K562 (cell line): Measurements from ENCODE around the gene KLK1. TPM values are rescaled to one million over a fixed set of nuclear protein-coding genes. Genes with fewer than 3 reads are reported as not detected.
A peak's percentile ranks its signal among the peaks of the same experiment; 100 is the strongest.

Experiments used
- ATAC-seq: fragments of 200-7000 bp; cut with Tn5 transposase; 3 replicates; pipeline ENCODE4 v1.9.1; 2020; ENCODE audit warnings: moderate library complexity
- BruUV-seq: library from RNA; stranded (reverse); fragments of 400-500 nt; replicated peaks from 2 replicates; lab custom pipeline; 2021; lab: Mats Ljungman, UMichigan
- CTCF ChIA-PET: fragments of 300-600 bp; formaldehyde crosslinking; extraction: SDS; loops from one replicate; lab custom pipeline; 2021; ENCODE audit warnings: low intra/inter-chr PET ratio; lab: Yijun Ruan, JAX
- POLR2A ChIA-PET: fragments of 300-600, 350-650 bp; sonication (Branson Sonifier 250); formaldehyde crosslinking; extraction: SDS; loops from one replicate; lab custom pipeline; 2021; ENCODE audit warnings: antibody characterized with exemption, inconsistent platforms; lab: Yijun Ruan, JAX
- DNase-seq, 4 experiments: peaks; one replicate each; pipeline versions ENCODE4 v3.0.0 to v3.0.0-alpha.2; 2011 to 2018; ENCODE audit warnings: low spot score in 3 of 4, mixed read lengths in 3 of 4; ENCODE audit errors: extremely low read depth in 1 of 4
- FAIRE-seq: peaks from 2 replicates; lab custom pipeline; 2011; peaks lifted over from hg19 to GRCh38; lab: Jason Lieb, UNC
- H2AFZ ChIP-seq: 2 replicates; pipeline ENCODE4 v1.6.0; 2011; ENCODE audit warnings: low read depth, low read length, control low read depth, inconsistent platforms
- H3K27ac ChIP-seq: fragments of 200-600 bp; 3 replicates; pipeline ENCODE4 v1.8.0; 2011; ENCODE audit warnings: low read depth, mild to moderate bottlenecking, control low read depth, inconsistent platforms, low read length, moderate library complexity, mixed read lengths; ENCODE audit errors: extremely low read depth
- H3K27me3 ChIP-seq, 2 experiments: fragments of 300-600 bp in 1 of 2; 2 replicates in 1 of 2; 3 replicates in 1 of 2; pipeline versions ENCODE4 v1.6.0 to v1.8.0; 2011; ENCODE audit warnings: inconsistent platforms in 2 of 2, low read length in 2 of 2, mild to moderate bottlenecking in 1 of 2, mixed read lengths in 1 of 2, moderate library complexity in 1 of 2; ENCODE audit not compliant: control insufficient read depth in 2 of 2, insufficient read depth in 2 of 2
- H3K36me3 ChIP-seq: fragments of 300-600 bp; 3 replicates; pipeline ENCODE4 v1.8.0; 2011; ENCODE audit warnings: mild to moderate bottlenecking, low read length, inconsistent platforms; ENCODE audit not compliant: control insufficient read depth, insufficient read depth
- H3K4me1 ChIP-seq, 2 experiments: fragments of 200-600 bp in 1 of 2; replicated peaks in 1 of 2; 2 replicates in 1 of 2; 3 replicates in 1 of 2; pipeline versions ENCODE4 v1.5.1 to v1.8.0; 2011; ENCODE audit warnings: inconsistent platforms in 2 of 2, low read length in 2 of 2, mild to moderate bottlenecking in 1 of 2, mixed read lengths in 1 of 2, moderate library complexity in 1 of 2; ENCODE audit not compliant: control insufficient read depth in 2 of 2, insufficient read depth in 2 of 2
- H3K4me2 ChIP-seq: 2 replicates; pipeline ENCODE4 v1.6.1; 2011; ENCODE audit warnings: low read length, control low read depth, inconsistent platforms, mixed read lengths; ENCODE audit not compliant: insufficient read depth
- H3K4me3 ChIP-seq: fragments of 200-600 bp; sonication (generic), shearing (Covaris generic); 2 replicates; pipeline ENCODE4 v1.5.1; 2016; ENCODE audit warnings: control low read depth, inconsistent platforms
- H3K79me2 ChIP-seq: fragments of 200-600 bp; 3 replicates; pipeline ENCODE4 v1.8.0; 2011; ENCODE audit warnings: low read length, inconsistent platforms; ENCODE audit not compliant: control insufficient read depth, insufficient read depth
- H3K9ac ChIP-seq, 2 experiments: 2 replicates each; pipeline versions ENCODE4 v1.6.0 to v1.6.1; 2011; ENCODE audit warnings: low read depth in 2 of 2, low read length in 2 of 2, control low read depth in 1 of 2, inconsistent platforms in 1 of 2, mild to moderate bottlenecking in 1 of 2, mixed read lengths in 1 of 2; ENCODE audit not compliant: insufficient read depth in 1 of 2
- H3K9me1 ChIP-seq: one replicate; pipeline ENCODE4 v1.6.0; 2011; ENCODE audit warnings: inconsistent platforms, mild to moderate bottlenecking, low read length, moderate library complexity; ENCODE audit not compliant: control insufficient read depth, insufficient read depth
- H3K9me3 ChIP-seq: replicated peaks from 2 replicates; pipeline ENCODE4 v1.5.1; 2011; ENCODE audit warnings: low read depth, low read length, inconsistent platforms; ENCODE audit not compliant: control insufficient read depth, insufficient read depth
- H4K20me1 ChIP-seq: replicated peaks from 2 replicates; pipeline ENCODE4 v1.6.1; 2011; ENCODE audit warnings: low read length, inconsistent platforms, mixed read lengths; ENCODE audit not compliant: control insufficient read depth, insufficient read depth
- CBFA2T3 ChIP-seq: fragments of 450-650 bp; IDR thresholded peaks from 2 replicates; pipeline ENCODE4 v1.6.1; 2017
- FOSL1 ChIP-seq: fragments of 200-800 bp; sonication (Bioruptor generic); conservative IDR thresholded peaks from 2 replicates; pipeline ENCODE4 v1.6.1; 2016; ENCODE audit warnings: missing genetic modification characterization, missing compliant biosample characterization
- TCF7 ChIP-seq: sonication (generic); IDR thresholded peaks from 2 replicates; pipeline ENCODE4 v1.6.1; 2016; ENCODE audit warnings: antibody characterized with exemption, borderline replicate concordance
- ZNF133 ChIP-seq: fragments of 250-450 bp; sonication (Bioruptor Pico); IDR thresholded peaks from 2 replicates; pipeline ENCODE4 v1.4.0; 2020; ENCODE audit warnings: mild to moderate bottlenecking
- WGBS: fragments of 100-300 bp; shearing (Covaris generic); methylation state at CpG from one replicate; pipeline ENCODE4 v1.1.6; 2016; ENCODE audit warnings: low coverage, mixed read lengths; ENCODE audit not compliant: insufficient coverage; ENCODE audit errors: missing lambda C conversion rate; 5-methylcytosine and 5-hydroxymethylcytosine counted together
- in situ Hi-C: fragments of 300-500 bp; cut with MboI; formaldehyde crosslinking; loops from 4 replicates; pipeline ENCODE4 v1.15.0; 2018; ENCODE audit warnings: inconsistent platforms, mixed read lengths
- intact Hi-C: fragments of 100-400 bp; cut with micrococcal nuclease; formaldehyde crosslinking; loops from 2 replicates; pipeline ENCODE4 v1.14.2; 2022
- polyA plus RNA-seq, 8 experiments: library from polyadenylated mRNA; depleted of rRNA in 4 of 8; stranded (reverse) in 5 of 8; unstranded in 3 of 8; fragments of >200 nt; fragmentation: Nextera tagmentation in 2 of 8; fragmentation: Illumina TruSeq in 1 of 8; extraction: Ambion mirVana in 2 of 8; extraction: Trizol in 1 of 8; gene quantifications; 2 replicates each; pipeline versions ENCODE4 v1.2.1 to v1.2.3, GENCODE V29; 2011 to 2014; ENCODE audit warnings: inconsistent platforms in 1 of 8, missing spikeins in 1 of 8
- total RNA-seq, 7 experiments: library from RNA; depleted of rRNA in 6 of 7; stranded (reverse); fragments of >200 nt in 6 of 7; fragmentation: Illumina TruSeq in 2 of 7; extraction: Trizol in 2 of 7; gene quantifications; 2 replicates each; pipeline versions ENCODE4 v1.2.1 to v1.2.3, GENCODE V29; 2011 to 2021; ENCODE audit warnings: low replicate concordance in 1 of 7
- TF ChIP-seq, protein P1 (sequence below): IDR thresholded peaks from 2 replicates; pipeline ENCODE4 v1.6.1; 2011; ENCODE audit not compliant: insufficient read length; ENCODE audit errors: extremely low read depth
- TF ChIP-seq, protein P2 (sequence below): fragments of 450-650 bp; conservative IDR thresholded peaks from 2 replicates; pipeline ENCODE4 v1.6.1; 2016; ENCODE audit warnings: missing genetic modification characterization, low read depth, mild to moderate bottlenecking, missing compliant biosample characterization, moderate library complexity
- TF ChIP-seq, protein P3 (sequence below): sonication (generic); formaldehyde crosslinking; IDR thresholded peaks from 2 replicates; pipeline ENCODE4 v1.8.1; 2023; ENCODE audit warnings: mild to moderate bottlenecking, missing genetic modification reagents
- TF ChIP-seq, protein P4 (sequence below), 2 experiments: fragments of 450-650 bp in 1 of 2; sonication (generic) in 1 of 2; formaldehyde crosslinking in 1 of 2; IDR thresholded peaks in 1 of 2; conservative IDR thresholded peaks in 1 of 2; 2 replicates each; pipeline versions ENCODE4 v1.6.1 to v1.8.1; 2016 to 2023; ENCODE audit warnings: mild to moderate bottlenecking in 2 of 2, moderate library complexity in 2 of 2, inconsistent platforms in 1 of 2, missing genetic modification reagents in 1 of 2

KLK1 gene
- total and polyA plus RNA-seq, 9 of the 15 experiments (the other 6 are each of a cell fraction or from before 2014, with no cell fraction given), result 0.87 to 15.4 (median 9.1) TPM

DNA sequence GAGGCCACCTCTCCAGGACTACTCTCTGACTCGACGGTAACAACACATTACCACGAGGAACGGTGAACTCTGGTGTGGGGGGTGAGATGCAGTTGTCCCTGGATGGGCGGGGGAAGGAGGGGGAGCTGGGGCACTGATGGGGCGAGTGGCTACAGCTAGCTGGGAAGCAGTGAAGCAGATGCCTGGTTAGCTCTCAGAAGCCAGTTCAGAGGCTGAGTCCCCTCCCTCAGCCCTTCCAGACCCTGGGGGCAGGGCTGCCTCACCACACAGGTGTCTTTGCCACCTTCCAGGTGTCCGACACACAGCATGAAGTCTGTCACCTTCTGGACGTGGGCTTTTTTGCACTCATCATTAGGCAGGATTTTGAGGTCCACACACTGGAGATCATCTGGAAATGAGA is 4.0 kb downstream of the KLK1 start:
- Histone ChIP-seq H3K36me3 (no peaks in the 10 kb centered on the region), H3K4me3 (no peak overlapping the region), H3K9ac (peak overlapping the region in 1 of 2 experiments; percentile 83; a peak in 2 of 4 replicates), H3K4me2 (peak overlapping the region; percentile 79), H3K27me3 (no peaks in the 10 kb centered on the region; a peak in 1 of 5 replicates), H3K79me2 (0 out of 3 replicates have a peak, but pooled peaks cover 6% of the 10 kb centered on the region), H2AFZ (no peak overlapping the region), H3K9me1 (peaks cover 2% of the 10 kb centered on the region), H3K27ac (no peak overlapping the region), H4K20me1 (no peaks in the 10 kb centered on the region), H3K9me3 (peaks cover 8% of the 10 kb centered on the region), H3K4me1 (peaks cover 57 to 77% of the 10 kb centered on the region in 2 experiments)
- DNase-seq, result no peak
- in situ Hi-C loops, result no loop called here
- TF ChIP-seq FOSL1 (tag) (no peak), ZNF133 (CRISPR knock-in tag) (no peak)
- TF ChIP-seq, protein P1, sequence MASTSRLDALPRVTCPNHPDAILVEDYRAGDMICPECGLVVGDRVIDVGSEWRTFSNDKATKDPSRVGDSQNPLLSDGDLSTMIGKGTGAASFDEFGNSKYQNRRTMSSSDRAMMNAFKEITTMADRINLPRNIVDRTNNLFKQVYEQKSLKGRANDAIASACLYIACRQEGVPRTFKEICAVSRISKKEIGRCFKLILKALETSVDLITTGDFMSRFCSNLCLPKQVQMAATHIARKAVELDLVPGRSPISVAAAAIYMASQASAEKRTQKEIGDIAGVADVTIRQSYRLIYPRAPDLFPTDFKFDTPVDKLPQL, result no peak
- ChIA-PET CTCF (no interaction called here), POLR2A (interaction anchor here (0.7 to 8.6 kb wide), 6 partner anchors 9 to 25 kb away, joined by 3 to 70 read pairs (median 3); no protein-coding TSS in a partner anchor)
- ATAC-seq, result no peak
- no peak for FAIRE-seq
- intact Hi-C loops, result no loop called here
- no TSS peak for BruUV-seq
- WGBS, result 36% methylated on average over 6 of the region's 8 CpGs

DNA sequence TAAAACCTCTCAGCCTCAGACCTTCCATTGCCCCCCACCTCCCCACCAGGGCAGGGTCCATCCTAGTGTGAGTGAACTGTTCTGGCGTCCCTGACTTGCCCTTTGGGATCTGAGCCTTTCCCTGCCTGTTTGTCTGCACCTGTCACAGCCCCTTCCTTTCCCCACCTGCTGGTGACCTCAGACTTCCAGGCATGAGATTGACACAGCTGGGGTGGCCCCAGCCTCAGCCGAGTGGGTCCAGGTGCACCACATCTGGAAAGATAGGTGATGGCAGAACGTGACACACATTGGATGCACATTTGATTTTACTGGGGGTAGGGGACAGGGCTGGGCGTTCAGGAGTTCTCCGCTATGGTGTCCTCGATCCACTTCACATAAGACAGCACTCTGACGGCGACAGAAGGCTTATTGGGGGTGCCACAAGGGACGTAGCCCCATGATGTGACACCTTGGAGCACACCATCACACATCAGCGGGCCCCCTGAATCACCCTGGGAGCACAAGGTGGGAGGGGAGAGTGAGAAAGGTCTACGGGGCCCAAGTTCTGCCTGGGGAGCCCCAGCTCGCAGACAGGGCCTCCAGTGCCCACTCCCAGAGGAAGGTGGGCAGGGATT is 4.6 kb downstream of the KLK1 start:
- Histone ChIP-seq H3K27me3 (no peaks in the 10 kb centered on the region; a peak in 1 of 5 replicates), H4K20me1 (no peaks in the 10 kb centered on the region), H3K79me2 (0 out of 3 replicates have a peak, but pooled peaks cover 6% of the 10 kb centered on the region), H3K9me1 (peaks cover 2% of the 10 kb centered on the region), H3K36me3 (no peaks in the 10 kb centered on the region), H2AFZ (no peak overlapping the region), H3K4me2 (peak overlapping the region; percentile 93), H3K4me1 (peaks cover 52 to 72% of the 10 kb centered on the region in 2 experiments), H3K27ac (no peak overlapping the region), H3K9ac (peak overlapping the region in 1 of 2 experiments; percentile 28; a peak in 1 of 4 replicates), H3K9me3 (peaks cover 8% of the 10 kb centered on the region), H3K4me3 (no peak overlapping the region)
- DNase-seq (no peak), FAIRE-seq (no peak), ATAC-seq (no peak)
- in situ Hi-C loops (no loop called here), intact Hi-C loops (no loop called here)
- ChIA-PET CTCF (no interaction called here), POLR2A (interaction anchor here (1.1 to 8.6 kb wide), 3 partner anchors 8 to 16 kb away, joined by 3 to 70 read pairs (median 3); no protein-coding TSS in a partner anchor)
- no TSS peak for BruUV-seq
- WGBS, result 62% methylated on average over 11 of the region's 12 CpGs
- TF ChIP-seq, protein P2, sequence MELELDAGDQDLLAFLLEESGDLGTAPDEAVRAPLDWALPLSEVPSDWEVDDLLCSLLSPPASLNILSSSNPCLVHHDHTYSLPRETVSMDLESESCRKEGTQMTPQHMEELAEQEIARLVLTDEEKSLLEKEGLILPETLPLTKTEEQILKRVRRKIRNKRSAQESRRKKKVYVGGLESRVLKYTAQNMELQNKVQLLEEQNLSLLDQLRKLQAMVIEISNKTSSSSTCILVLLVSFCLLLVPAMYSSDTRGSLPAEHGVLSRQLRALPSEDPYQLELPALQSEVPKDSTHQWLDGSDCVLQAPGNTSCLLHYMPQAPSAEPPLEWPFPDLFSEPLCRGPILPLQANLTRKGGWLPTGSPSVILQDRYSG (tag), result no peak
- TF ChIP-seq, protein P3, sequence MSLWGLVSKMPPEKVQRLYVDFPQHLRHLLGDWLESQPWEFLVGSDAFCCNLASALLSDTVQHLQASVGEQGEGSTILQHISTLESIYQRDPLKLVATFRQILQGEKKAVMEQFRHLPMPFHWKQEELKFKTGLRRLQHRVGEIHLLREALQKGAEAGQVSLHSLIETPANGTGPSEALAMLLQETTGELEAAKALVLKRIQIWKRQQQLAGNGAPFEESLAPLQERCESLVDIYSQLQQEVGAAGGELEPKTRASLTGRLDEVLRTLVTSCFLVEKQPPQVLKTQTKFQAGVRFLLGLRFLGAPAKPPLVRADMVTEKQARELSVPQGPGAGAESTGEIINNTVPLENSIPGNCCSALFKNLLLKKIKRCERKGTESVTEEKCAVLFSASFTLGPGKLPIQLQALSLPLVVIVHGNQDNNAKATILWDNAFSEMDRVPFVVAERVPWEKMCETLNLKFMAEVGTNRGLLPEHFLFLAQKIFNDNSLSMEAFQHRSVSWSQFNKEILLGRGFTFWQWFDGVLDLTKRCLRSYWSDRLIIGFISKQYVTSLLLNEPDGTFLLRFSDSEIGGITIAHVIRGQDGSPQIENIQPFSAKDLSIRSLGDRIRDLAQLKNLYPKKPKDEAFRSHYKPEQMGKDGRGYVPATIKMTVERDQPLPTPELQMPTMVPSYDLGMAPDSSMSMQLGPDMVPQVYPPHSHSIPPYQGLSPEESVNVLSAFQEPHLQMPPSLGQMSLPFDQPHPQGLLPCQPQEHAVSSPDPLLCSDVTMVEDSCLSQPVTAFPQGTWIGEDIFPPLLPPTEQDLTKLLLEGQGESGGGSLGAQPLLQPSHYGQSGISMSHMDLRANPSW (CRISPR knock-in tag), result no peak
- TF ChIP-seq TCF7 (no peak), CBFA2T3 (peak; percentile 27; the same call in 1 of the 2 replicates)
- TF ChIP-seq, protein P4, sequence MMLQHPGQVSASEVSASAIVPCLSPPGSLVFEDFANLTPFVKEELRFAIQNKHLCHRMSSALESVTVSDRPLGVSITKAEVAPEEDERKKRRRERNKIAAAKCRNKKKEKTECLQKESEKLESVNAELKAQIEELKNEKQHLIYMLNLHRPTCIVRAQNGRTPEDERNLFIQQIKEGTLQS (IDR thresholded peaks at IDR 0.05), result no peak
- TF ChIP-seq, protein P4 (CRISPR knock-in tag; conservative IDR thresholded peaks at IDR 0.05), result no peak
